WTC11 (cell line): Measurements from ENCODE around the gene IL4R.

Source experiments
- CTCF ChIP-seq: fragments of 200-600 bp; IDR thresholded peaks from 2 replicates; pipeline ENCODE4 v1.8.0; 2022; ENCODE audit warnings: antibody characterized with exemption
- FOXP4 ChIP-seq: sonication (generic); formaldehyde crosslinking; IDR thresholded peaks from 2 replicates; pipeline ENCODE4 v1.8.0; 2022; ENCODE audit warnings: mild to moderate bottlenecking, missing genetic modification reagents
- HMGXB4 ChIP-seq: sonication (generic); formaldehyde crosslinking; IDR thresholded peaks from 2 replicates; pipeline ENCODE4 v1.8.1; 2023; ENCODE audit warnings: mild to moderate bottlenecking, moderate library complexity, missing genetic modification reagents
- JUN ChIP-seq: sonication (generic); formaldehyde crosslinking; IDR thresholded peaks from 2 replicates; pipeline ENCODE4 v1.8.0; 2023; ENCODE audit warnings: mild to moderate bottlenecking, missing genetic modification reagents
- MAX ChIP-seq: sonication (generic); formaldehyde crosslinking; IDR thresholded peaks from 2 replicates; pipeline ENCODE4 v1.8.0; 2022; ENCODE audit warnings: mild to moderate bottlenecking, missing genetic modification reagents
- RELA ChIP-seq: sonication (generic); formaldehyde crosslinking; IDR thresholded peaks from 2 replicates; pipeline ENCODE4 v1.8.1; 2022; ENCODE audit warnings: missing genetic modification reagents, mild to moderate bottlenecking, borderline replicate concordance

GRCh38 chr16:27381974-27382855, 68.4 kb downstream of the IL4R start:
- TF ChIP-seq HMGXB4 (no peak), CTCF (no peak), RELA (CRISPR knock-in tag) (no peak), MAX (CRISPR knock-in tag) (no peak), FOXP4 (CRISPR knock-in tag) (no peak), JUN (no peak)
